GM23248 (cell line): ENCODE measurements around the gene AVPR1B. TPM values are rescaled to one million over a fixed set of nuclear protein-coding genes. Genes with fewer than 3 reads are reported as not detected.

ENCODE experiments used
- DNase-seq: peaks from one replicate; pipeline ENCODE4 v3.0.0-alpha.2; 2015
- H2AFZ ChIP-seq: fragments of 200-600 bp; sonication (generic); 2 replicates; pipeline ENCODE4 v1.6.1; 2016; ENCODE audit warnings: antibody characterized with exemption
- H3F3A ChIP-seq: fragments of 200-600 bp; sonication (generic); 2 replicates; pipeline ENCODE4 v1.6.1; 2016; ENCODE audit warnings: mild to moderate bottlenecking, antibody characterized with exemption, mixed run types; ENCODE audit not compliant: insufficient read depth
- H3K27ac ChIP-seq: fragments of 200-600 bp; sonication (generic); 2 replicates; pipeline ENCODE4 v1.5.1; 2016; ENCODE audit warnings: mild to moderate bottlenecking
- H3K27me3 ChIP-seq: fragments of 200-600 bp; sonication (generic); replicated peaks from 2 replicates; pipeline ENCODE4 v1.6.1; 2016; ENCODE audit warnings: mild to moderate bottlenecking; ENCODE audit not compliant: insufficient read depth
- H3K36me3 ChIP-seq: fragments of 200-600 bp; sonication (generic); 2 replicates; pipeline ENCODE4 v1.6.1; 2016; ENCODE audit warnings: low read depth, mild to moderate bottlenecking
- H3K4me1 ChIP-seq: fragments of 200-600 bp; sonication (generic); 2 replicates; pipeline ENCODE4 v1.6.1; 2016; ENCODE audit warnings: mild to moderate bottlenecking; ENCODE audit not compliant: insufficient read depth
- H3K4me2 ChIP-seq: fragments of 200-600 bp; sonication (generic); one replicate; pipeline ENCODE4 v1.6.1; 2016; ENCODE audit warnings: mild to moderate bottlenecking; ENCODE audit not compliant: unreplicated experiment
- H3K4me3 ChIP-seq: fragments of 200-600 bp; sonication (generic); 2 replicates; pipeline ENCODE4 v1.5.1; 2016; ENCODE audit warnings: mild to moderate bottlenecking
- H3K79me2 ChIP-seq: fragments of 200-600 bp; sonication (generic); 2 replicates; pipeline ENCODE4 v1.6.1; 2016; ENCODE audit warnings: mild to moderate bottlenecking; ENCODE audit not compliant: insufficient read depth
- H3K9ac ChIP-seq: fragments of 200-600 bp; sonication (generic); 2 replicates; pipeline ENCODE4 v1.6.1; 2016; ENCODE audit warnings: mild to moderate bottlenecking
- H3K9me2 ChIP-seq: fragments of 200-600 bp; sonication (generic); 2 replicates; pipeline ENCODE4 v1.6.1; 2016; ENCODE audit warnings: mixed run types, mild to moderate bottlenecking, moderate library complexity; ENCODE audit not compliant: insufficient read depth
- H3K9me3 ChIP-seq: fragments of 200-600 bp; sonication (generic); one replicate; pipeline ENCODE4 v1.6.1; 2017; ENCODE audit warnings: low read depth
- H4K20me1 ChIP-seq: fragments of 200-600 bp; sonication (generic); 2 replicates; pipeline ENCODE4 v1.6.0; 2016; ENCODE audit not compliant: insufficient read depth
- EZH2 ChIP-seq: fragments of 200-600 bp; sonication (generic); IDR thresholded peaks from 2 replicates; pipeline ENCODE4 v1.6.1; 2018; ENCODE audit warnings: antibody characterized with exemption, mild to moderate bottlenecking; ENCODE audit not compliant: insufficient read depth, poor library complexity, severe bottlenecking
- EZH2phosphoT487 ChIP-seq: fragments of 200-600 bp; sonication (generic); IDR thresholded peaks from 2 replicates; pipeline ENCODE4 v1.6.1; 2018; ENCODE audit warnings: antibody characterized with exemption, moderate library complexity, mild to moderate bottlenecking, low read depth; ENCODE audit not compliant: insufficient read depth
- WGBS, 2 experiments: methylation state at CpG; one replicate each; pipeline ENCODE4 v1.1.6; 2015 to 2017; ENCODE audit warnings: low lambda C conversion rate in 2 of 2, low coverage in 1 of 2; ENCODE audit errors: missing lambda C conversion rate in 2 of 2; 5-methylcytosine and 5-hydroxymethylcytosine counted together
- in situ Hi-C: fragments of 300-500 bp; cut with MboI; formaldehyde crosslinking; loops from 2 replicates; pipeline ENCODE4 v1.15.0; 2020
- polyA plus RNA-seq: library from polyadenylated mRNA; unstranded; fragments of >200 nt; fragmentation: Nextera tagmentation; extraction: Ambion mirVana; gene quantifications from 2 replicates; pipeline ENCODE4 v1.2.1, GENCODE V29; 2016
- total RNA-seq: library from RNA; depleted of rRNA; stranded (reverse); fragments of >200 nt; shearing (Covaris generic); gene quantifications from 2 replicates; pipeline ENCODE4 v1.2.3, GENCODE V29; 2014

Gene AVPR1B
- total and polyA plus RNA-seq, 2 experiments from 2014 or later: not detected

DNA sequence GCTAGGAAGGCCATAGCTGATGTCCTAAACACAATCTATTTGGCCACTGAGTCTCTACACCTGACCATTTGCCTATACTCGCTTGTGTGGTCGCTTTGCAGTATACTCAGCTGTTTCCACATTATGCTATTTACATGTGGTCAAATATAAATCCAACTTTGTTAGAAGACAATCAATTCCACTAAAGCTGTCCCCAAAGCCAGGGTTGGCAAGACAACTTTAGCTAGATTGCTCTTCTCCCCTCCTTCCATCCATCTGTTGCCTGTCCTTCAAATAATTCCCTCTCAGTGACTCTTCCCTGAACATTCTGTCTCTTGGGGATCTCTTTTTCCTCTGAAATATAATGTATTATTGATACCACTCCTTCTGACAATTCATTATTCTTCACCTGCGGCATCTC is 30.1 kb downstream of the AVPR1B start:
- Histone ChIP-seq H3F3A (no peaks in the 10 kb centered on the region), H3K4me1 (no peaks in the 10 kb centered on the region), H3K79me2 (no peaks in the 10 kb centered on the region), H3K4me3 (no peak overlapping the region), H3K9ac (no peak overlapping the region), H2AFZ (no peak overlapping the region), H3K4me2 (no peak overlapping the region), H3K36me3 (no peaks in the 10 kb centered on the region), H3K9me2 (no peaks in the 10 kb centered on the region), H3K27me3 (peaks cover 10% of the 10 kb centered on the region; the same call in 1 of the 2 replicates), H3K9me3 (no peaks in the 10 kb centered on the region), H4K20me1 (no peaks in the 10 kb centered on the region), H3K27ac (no peak overlapping the region)
- TF ChIP-seq EZH2 (no peak), EZH2phosphoT487 (no peak)
- in situ Hi-C loops: no loop called here
- DNase-seq: no peak
- 79 to 87% methylated on average over 3 of the region's 3 CpGs for WGBS, 2 experiments

DNA sequence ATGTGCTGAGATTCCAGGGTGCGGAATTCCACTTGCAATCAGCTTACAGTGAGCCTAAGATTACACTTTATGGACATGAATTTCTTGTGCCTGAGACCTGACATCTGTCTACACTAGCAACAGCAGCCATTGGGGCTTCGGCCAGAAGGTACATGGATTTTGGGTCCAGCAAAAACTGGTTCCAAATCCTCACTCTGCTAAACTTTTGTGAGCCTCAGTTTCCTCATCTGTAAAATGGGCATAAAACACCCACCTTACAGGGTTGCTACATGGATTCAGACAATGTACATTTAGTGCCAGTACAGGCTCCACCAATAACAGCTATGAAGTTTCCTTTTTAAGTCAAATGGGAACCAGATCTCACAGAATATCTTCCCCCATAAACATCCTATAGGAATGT is 33.4 kb downstream of the AVPR1B start:
- Histone ChIP-seq H2AFZ (no peak overlapping the region), H4K20me1 (no peaks in the 10 kb centered on the region), H3K4me2 (no peak overlapping the region), H3K4me3 (no peak overlapping the region), H3K79me2 (no peaks in the 10 kb centered on the region), H3K27me3 (peaks cover 13% of the 10 kb centered on the region; the same call in 1 of the 2 replicates), H3F3A (no peaks in the 10 kb centered on the region), H3K4me1 (no peaks in the 10 kb centered on the region), H3K9me3 (no peaks in the 10 kb centered on the region), H3K36me3 (no peaks in the 10 kb centered on the region), H3K27ac (no peak overlapping the region), H3K9ac (no peak overlapping the region), H3K9me2 (no peaks in the 10 kb centered on the region)
- WGBS, 2 experiments: 74% methylated on average over 2 of the region's 2 CpGs
- in situ Hi-C loops: no loop called here
- no peak for DNase-seq
- TF ChIP-seq EZH2phosphoT487: no peak
- no peak for TF ChIP-seq EZH2

DNA sequence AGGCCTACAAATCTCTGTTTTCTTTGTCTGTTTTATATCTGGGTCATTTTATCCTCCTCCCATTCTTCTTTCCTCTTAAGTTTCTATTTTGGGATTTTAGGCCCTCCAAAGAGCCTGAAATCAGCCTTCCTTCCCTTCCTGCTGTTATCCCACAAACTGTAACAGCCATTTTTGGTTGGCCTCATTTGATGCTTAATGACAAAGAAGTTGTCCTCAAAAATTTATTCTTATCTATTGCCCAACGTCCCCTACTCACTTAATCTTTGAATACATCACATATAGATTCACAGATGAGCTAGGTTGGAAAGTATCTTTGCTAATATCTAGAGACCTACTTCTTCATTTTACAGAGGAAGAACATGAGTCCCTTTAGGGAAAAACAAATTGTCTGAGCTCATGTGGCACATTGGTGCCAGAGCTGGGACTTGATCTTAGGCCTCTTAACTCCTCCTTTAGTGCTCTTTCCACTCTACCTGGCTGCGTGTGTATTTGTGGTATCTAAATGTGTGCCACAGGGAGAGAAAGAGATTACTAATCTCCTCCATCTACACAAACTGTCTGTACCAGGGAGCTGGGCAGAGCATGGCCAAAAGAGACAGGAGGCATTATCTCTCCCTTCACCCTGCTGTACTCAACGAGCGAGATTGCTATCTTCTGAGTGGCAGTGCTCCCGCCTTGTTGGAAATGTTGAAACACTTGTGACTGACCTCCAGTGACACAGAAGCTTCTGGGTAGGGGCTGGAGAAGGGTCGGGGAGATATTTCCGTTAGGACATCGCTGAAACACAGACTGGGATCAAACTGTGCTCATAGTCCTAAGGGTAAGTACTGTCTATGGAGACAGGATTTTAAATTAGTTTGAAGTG is 34.1 kb downstream of the AVPR1B start:
- H2AFZ ChIP-seq: no peak overlapping the region
- no peak overlapping the region for H3K4me2 ChIP-seq
- peaks cover 13% of the 10 kb centered on the region; the same call in 1 of the 2 replicates for H3K27me3 ChIP-seq
- H3K27ac ChIP-seq: no peak overlapping the region
- no peaks in the 10 kb centered on the region for H3K9me2 ChIP-seq
- H3F3A ChIP-seq: no peaks in the 10 kb centered on the region
- H3K9ac ChIP-seq: no peak overlapping the region
- TF ChIP-seq EZH2: no peak
- TF ChIP-seq EZH2phosphoT487: no peak
- H4K20me1 ChIP-seq: no peaks in the 10 kb centered on the region
- H3K9me3 ChIP-seq: no peaks in the 10 kb centered on the region
- 72 to 75% methylated on average over 8 of the region's 8 CpGs for WGBS, 2 experiments
- no peaks in the 10 kb centered on the region for H3K4me1 ChIP-seq
- no peak for DNase-seq
- H3K36me3 ChIP-seq: no peaks in the 10 kb centered on the region
- H3K79me2 ChIP-seq: no peaks in the 10 kb centered on the region
- in situ Hi-C loops: no loop called here
- no peak overlapping the region for H3K4me3 ChIP-seq

DNA sequence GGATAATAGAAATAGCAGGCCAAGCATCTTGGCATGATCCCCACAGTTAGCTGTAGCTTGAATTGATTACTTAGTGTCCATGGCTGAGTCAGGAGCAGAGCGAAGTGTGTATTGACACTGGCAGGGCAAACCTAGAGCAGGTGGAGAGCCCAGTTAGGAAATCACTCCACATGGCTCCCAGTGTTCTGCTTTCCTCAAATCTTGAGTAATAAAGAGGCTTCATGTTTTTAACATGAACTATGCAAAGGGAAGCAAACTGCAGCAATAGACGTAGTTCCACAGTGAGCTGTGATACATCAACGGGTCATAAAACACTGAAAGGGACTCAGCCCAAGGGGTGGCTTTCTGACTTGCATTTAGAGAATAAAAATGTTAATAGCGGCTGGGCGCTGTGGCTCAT is 35.3 kb downstream of the AVPR1B start:
- TF ChIP-seq EZH2phosphoT487 (no peak), EZH2 (no peak)
- WGBS, 2 experiments: 53 to 56% methylated on average over 5 of the region's 5 CpGs
- no peaks in the 10 kb centered on the region for H3F3A ChIP-seq

More for the DNA sequence above, 35.3 kb downstream of the AVPR1B start:
- H3K4me2 ChIP-seq: no peak overlapping the region
- no peak overlapping the region for H2AFZ ChIP-seq
- no peaks in the 10 kb centered on the region for H4K20me1 ChIP-seq
- no peaks in the 10 kb centered on the region for H3K9me3 ChIP-seq
- H3K9ac ChIP-seq: no peak overlapping the region
- in situ Hi-C loops: no loop called here
- no peaks in the 10 kb centered on the region for H3K36me3 ChIP-seq
- H3K4me1 ChIP-seq: no peaks in the 10 kb centered on the region
- no peaks in the 10 kb centered on the region for H3K79me2 ChIP-seq
- H3K27me3 ChIP-seq: peaks cover 10% of the 10 kb centered on the region; the same call in 1 of the 2 replicates
- no peak overlapping the region for H3K4me3 ChIP-seq
- H3K9me2 ChIP-seq: no peaks in the 10 kb centered on the region
- DNase-seq: no peak
- H3K27ac ChIP-seq: no peak overlapping the region
